SH-SY5Y (cell line): Measurements from ENCODE around the gene ABCA12.

Experiments
- GATA2 ChIP-seq: IDR thresholded peaks from 2 replicates; pipeline ENCODE4 v1.6.1; 2011; ENCODE audit warnings: mild to moderate bottlenecking, low read depth, low read length
- GATA3 ChIP-seq: IDR thresholded peaks from 2 replicates; pipeline ENCODE4 v1.6.1; 2011; ENCODE audit warnings: low read depth, mild to moderate bottlenecking, low read length, moderate library complexity

GRCh38 chr2:215137329-215137686 is 1.1 kb downstream of the ABCA12 start:
- TF ChIP-seq GATA2 (no peak), GATA3 (no peak)
